ENCODE data around the gene SDF2. TPM values are rescaled to one million over a fixed set of nuclear protein-coding genes. Genes with fewer than 3 reads are reported as not detected.

Gene SDF2
- total and polyA plus RNA-seq, 4 donors: 43.3 to 73.8 (median 68.7) TPM

GRCh38 chr17:28599311-28600184 is 62.2 kb downstream of the SDF2 start:
- no peaks in the 10 kb centered on the region for H3K36me3 ChIP-seq (ENCODE audit: control insufficient read depth, insufficient read depth, low read length)
- H3K9me3 ChIP-seq (ENCODE audit: control insufficient read depth, insufficient read depth, low read length): no peaks in the 10 kb centered on the region
- H3K27ac ChIP-seq (ENCODE audit: low read depth, low read length): peak overlapping the region; percentile 95
- peak; percentile 19 to 86 (median 48) for DNase-seq (ENCODE audit: low read depth in 4 of 6, low spot score in 6 of 6)
- peak overlapping the region; percentile 84 for H3K4me3 ChIP-seq (ENCODE audit: low read depth, low read length)
- peaks cover 17% of the 10 kb centered on the region for H3K4me1 ChIP-seq (ENCODE audit: control insufficient read depth, insufficient read depth, low read length)
- 21% methylated on average over 35 of the region's 40 CpGs for WGBS (ENCODE audit: insufficient coverage)
- no peaks in the 10 kb centered on the region for H3K27me3 ChIP-seq (ENCODE audit: control insufficient read depth, insufficient read depth, low read length)

DNA sequence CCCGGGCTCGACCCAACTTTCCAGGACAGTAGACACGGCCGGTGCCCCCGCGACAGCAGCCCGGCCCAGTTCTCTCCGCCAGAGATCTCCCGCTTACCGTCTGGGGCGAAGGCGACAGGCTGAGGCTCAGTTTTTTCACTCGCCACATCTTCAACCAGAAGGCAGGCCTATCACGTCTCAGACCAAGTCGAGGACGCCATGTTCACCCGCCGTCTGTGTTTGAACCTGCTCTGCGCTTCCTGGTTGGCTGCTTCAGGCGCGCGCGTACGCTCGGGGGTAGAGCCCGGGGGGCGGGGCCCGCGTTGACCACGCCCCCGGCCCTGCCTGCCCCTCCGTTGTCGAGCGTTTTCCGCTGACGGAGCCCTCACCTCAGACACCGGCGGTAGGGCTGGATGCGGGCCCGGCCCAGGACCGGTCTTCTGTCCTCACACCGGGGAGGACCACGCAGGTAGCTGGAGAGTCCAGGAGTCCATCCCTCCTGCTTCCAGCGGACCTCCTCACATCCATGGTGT is 62.9 kb downstream of the SDF2 start, which contains the start of gene SPAG5:
TSS of gene SPAG5 (minus strand) at position 227 of the 512 bp plus-strand sequence. CDS start at position 148, 79 bp downstream.
- H3K4me1 ChIP-seq (ENCODE audit: control insufficient read depth, insufficient read depth, low read length): peaks cover 17% of the 10 kb centered on the region
- no peaks in the 10 kb centered on the region for H3K9me3 ChIP-seq (ENCODE audit: control insufficient read depth, insufficient read depth, low read length)
- H3K27ac ChIP-seq (ENCODE audit: low read depth, low read length): peak within 1 kb of the TSS; percentile 95
- peak within 1 kb of the TSS; percentile 84 for H3K4me3 ChIP-seq (ENCODE audit: low read depth, low read length)
- H3K27me3 ChIP-seq (ENCODE audit: control insufficient read depth, insufficient read depth, low read length): no peaks in the 10 kb centered on the region
- no peaks in the 10 kb centered on the region for H3K36me3 ChIP-seq (ENCODE audit: control insufficient read depth, insufficient read depth, low read length)
- 0% methylated on average over 44 of the region's 44 CpGs for WGBS (ENCODE audit: insufficient coverage)
- DNase-seq (ENCODE audit: low read depth in 4 of 6, low spot score in 6 of 6): peak; percentile 70 to 97 (median 86)

GRCh38 chr17:28598389-28598788 is 63.3 kb downstream of the SDF2 start:
- under 1% methylated on average over 14 of the region's 17 CpGs for WGBS (ENCODE audit: insufficient coverage)
- no peaks in the 10 kb centered on the region for H3K27me3 ChIP-seq (ENCODE audit: control insufficient read depth, insufficient read depth, low read length)
- H3K9me3 ChIP-seq (ENCODE audit: control insufficient read depth, insufficient read depth, low read length): no peaks in the 10 kb centered on the region
- peak overlapping the region; percentile 67 for H3K27ac ChIP-seq (ENCODE audit: low read depth, low read length)
- H3K4me3 ChIP-seq (ENCODE audit: low read depth, low read length): peak overlapping the region; percentile 84
- H3K4me1 ChIP-seq (ENCODE audit: control insufficient read depth, insufficient read depth, low read length): peaks cover 17% of the 10 kb centered on the region
- no peak for DNase-seq (ENCODE audit: low read depth in 4 of 6, low spot score in 6 of 6)
- H3K36me3 ChIP-seq (ENCODE audit: control insufficient read depth, insufficient read depth, low read length): no peaks in the 10 kb centered on the region

Other genes with a start within 250 kb of the SDF2 start
- under 1 TPM in 1 of 2 donors, not detected in 1; 0.06 TPM for gene SLC13A2, start 188.3 kb downstream of the SDF2 start, total RNA-seq
- under 1 TPM; 0.10 to 0.27 TPM for gene SLC13A2, start 188.3 kb downstream of the SDF2 start, polyA plus RNA-seq (ENCODE audit: insufficient read length in 2 of 2)
- gene FOXN1, start 155.6 kb downstream of the SDF2 start, total RNA-seq: not detected
- not detected for gene FOXN1, start 155.6 kb downstream of the SDF2 start, polyA plus RNA-seq (ENCODE audit: insufficient read length in 2 of 2)
- 10 to 100 TPM; 33.1 to 58.9 TPM for gene UNC119, start 109.3 kb downstream of the SDF2 start, total RNA-seq
- gene UNC119, start 109.3 kb downstream of the SDF2 start, polyA plus RNA-seq (ENCODE audit: insufficient read length in 2 of 2): 10 to 100 TPM; 79.0 to 85.8 TPM
- 10 to 100 TPM; 34.3 to 40.4 TPM for gene PIGS, start 90.4 kb downstream of the SDF2 start, total RNA-seq
- gene PIGS, start 90.4 kb downstream of the SDF2 start, polyA plus RNA-seq (ENCODE audit: insufficient read length in 2 of 2): 10 to 100 TPM; 53.6 to 57.5 TPM
- gene ALDOC, start 85.0 kb downstream of the SDF2 start, total RNA-seq: 100 to 1,000 TPM; 217 to 674 TPM
- gene ALDOC, start 85.0 kb downstream of the SDF2 start, polyA plus RNA-seq (ENCODE audit: insufficient read length in 2 of 2): 100 to 1,000 TPM; 578 to 619 TPM
- gene SPAG5, start 62.9 kb downstream of the SDF2 start, total RNA-seq: 10 to 100 TPM; 14.1 to 24.8 TPM
- gene SPAG5, start 62.9 kb downstream of the SDF2 start, polyA plus RNA-seq (ENCODE audit: insufficient read length in 2 of 2): 10 to 100 TPM; 26.7 to 32.0 TPM
- 10 to 100 TPM; 12.4 to 13.7 TPM for gene RSKR, start 47.7 kb downstream of the SDF2 start, total RNA-seq
- gene RSKR, start 47.7 kb downstream of the SDF2 start, polyA plus RNA-seq (ENCODE audit: insufficient read length in 2 of 2): 10 to 100 TPM; 21.6 to 51.0 TPM
- gene BLTP2, start 16.7 kb downstream of the SDF2 start, total RNA-seq: 100 to 1,000 TPM in 1 of 2 donors, 10 to 100 TPM in 1; 87.8 to 108 TPM
- gene BLTP2, start 16.7 kb downstream of the SDF2 start, polyA plus RNA-seq (ENCODE audit: insufficient read length in 2 of 2): 10 to 100 TPM; 69.1 to 85.7 TPM
- gene SUPT6H, start 299 bp upstream of the SDF2 start, total RNA-seq: 10 to 100 TPM; 46.8 to 48.5 TPM
- 10 to 100 TPM; 59.3 to 63.7 TPM for gene SUPT6H, start 299 bp upstream of the SDF2 start, polyA plus RNA-seq (ENCODE audit: insufficient read length in 2 of 2)
- 1 to 10 TPM; 2.9 to 3.6 TPM for gene PROCA1, start 50.0 kb upstream of the SDF2 start, total RNA-seq
- 10 to 100 TPM; 11.8 to 17.4 TPM for gene PROCA1, start 50.0 kb upstream of the SDF2 start, polyA plus RNA-seq (ENCODE audit: insufficient read length in 2 of 2)
- 100 to 1,000 TPM in 1 of 2 donors, 10 to 100 TPM in 1; 30.0 to 111 TPM for gene RAB34, start 56.0 kb upstream of the SDF2 start, total RNA-seq
- 10 to 100 TPM; 48.1 to 58.8 TPM for gene RAB34, start 56.0 kb upstream of the SDF2 start, polyA plus RNA-seq (ENCODE audit: insufficient read length in 2 of 2)
- gene RPL23A, start 58.1 kb upstream of the SDF2 start, total RNA-seq: 1,000 to 10,000 TPM in 1 of 2 donors, 100 to 1,000 TPM in 1; 329 to 1,156 TPM
- 100 to 1,000 TPM; 576 to 608 TPM for gene RPL23A, start 58.1 kb upstream of the SDF2 start, polyA plus RNA-seq (ENCODE audit: insufficient read length in 2 of 2)
- gene TLCD1, start 64.3 kb upstream of the SDF2 start, total RNA-seq: 1 to 10 TPM; 3.0 to 5.1 TPM
- 1 to 10 TPM; 7.6 to 9.9 TPM for gene TLCD1, start 64.3 kb upstream of the SDF2 start, polyA plus RNA-seq (ENCODE audit: insufficient read length in 2 of 2)
- 1 to 10 TPM; 1.5 to 3.0 TPM for gene NEK8, start 66.9 kb upstream of the SDF2 start, total RNA-seq
- gene NEK8, start 66.9 kb upstream of the SDF2 start, polyA plus RNA-seq (ENCODE audit: insufficient read length in 2 of 2): 1 to 10 TPM; 3.5 to 5.0 TPM
- gene TRAF4, start 82.1 kb upstream of the SDF2 start, total RNA-seq: 10 to 100 TPM; 33.6 to 56.3 TPM
- 100 to 1,000 TPM; 168 to 171 TPM for gene TRAF4, start 82.1 kb upstream of the SDF2 start, polyA plus RNA-seq (ENCODE audit: insufficient read length in 2 of 2)
- 1 to 10 TPM; 4.3 to 7.9 TPM for gene FAM222B, start 180.9 kb upstream of the SDF2 start, total RNA-seq
- 10 to 100 TPM; 31.7 to 33.1 TPM for gene FAM222B, start 180.9 kb upstream of the SDF2 start, polyA plus RNA-seq (ENCODE audit: insufficient read length in 2 of 2)
- gene ERAL1, start 193.1 kb upstream of the SDF2 start, total RNA-seq: 10 to 100 TPM; 23.4 to 31.5 TPM
- gene ERAL1, start 193.1 kb upstream of the SDF2 start, polyA plus RNA-seq (ENCODE audit: insufficient read length in 2 of 2): 10 to 100 TPM; 64.6 to 68.2 TPM
- 10 to 100 TPM; 34.9 to 39.6 TPM for gene FLOT2, start 235.8 kb upstream of the SDF2 start, total RNA-seq
- 100 to 1,000 TPM; 129 to 138 TPM for gene FLOT2, start 235.8 kb upstream of the SDF2 start, polyA plus RNA-seq (ENCODE audit: insufficient read length in 2 of 2)
- 10 to 100 TPM; 19.8 to 22.2 TPM for gene DHRS13, start 241.2 kb upstream of the SDF2 start, total RNA-seq
- gene DHRS13, start 241.2 kb upstream of the SDF2 start, polyA plus RNA-seq (ENCODE audit: insufficient read length in 2 of 2): 10 to 100 TPM; 31.4 to 34.0 TPM